Fibroblast of villous mesenchyme (primary cell): Measurements from ENCODE around the gene SPEM1. TPM values are rescaled to one million over a fixed set of nuclear protein-coding genes. Genes with fewer than 3 reads are reported as not detected.
A peak's percentile ranks its signal among the peaks of the same experiment; 100 is the strongest.

Experiments
- DNase-seq: peaks from one replicate; pipeline ENCODE4 v3.0.0-alpha.2; 2010; ENCODE audit warnings: low read depth
- H3K4me3 ChIP-seq: 2 replicates; pipeline ENCODE4 v1.5.1; 2011; ENCODE audit warnings: low read depth, mild to moderate bottlenecking, low read length
- CTCF ChIP-seq: IDR thresholded peaks from 2 replicates; pipeline ENCODE4 v1.5.1; 2012; ENCODE audit warnings: low read depth, mild to moderate bottlenecking, low read length; ENCODE audit not compliant: insufficient read depth
- total RNA-seq: library from RNA; depleted of rRNA; stranded (reverse); fragments of >200 nt; gene quantifications from 2 replicates; pipeline ENCODE4 v1.2.3, GENCODE V29; 2012

Gene SPEM1
- total RNA-seq, 1 donor, result not detected

DNA sequence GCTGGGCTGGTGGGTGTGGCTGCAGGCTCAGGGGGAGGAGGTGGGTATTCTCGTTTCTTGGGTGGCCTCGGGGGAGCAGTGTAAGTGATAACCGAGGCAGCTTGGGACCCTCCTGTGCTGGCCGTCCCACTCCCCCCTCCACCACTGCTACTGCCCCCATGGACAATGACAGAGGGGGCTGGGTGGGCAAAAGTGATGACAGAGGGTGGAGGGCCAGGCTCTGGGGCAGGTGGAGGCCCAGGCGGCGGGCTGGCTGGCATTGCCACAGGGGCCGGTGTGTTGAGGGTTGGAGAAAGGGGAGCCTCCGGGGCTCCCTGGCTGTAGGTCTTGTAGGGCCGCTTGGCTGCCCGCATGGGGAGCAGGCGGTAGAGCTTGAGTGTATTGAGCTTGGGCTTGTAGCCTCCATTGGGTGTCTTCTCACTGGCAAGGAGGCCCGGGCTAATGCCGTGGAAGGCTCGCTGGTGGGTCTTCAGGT, 43.3 kb downstream of the SPEM1 start:
- H3K4me3 ChIP-seq, result no peak overlapping the region
- TF ChIP-seq CTCF, result no peak
- DNase-seq, result no peak

DNA sequence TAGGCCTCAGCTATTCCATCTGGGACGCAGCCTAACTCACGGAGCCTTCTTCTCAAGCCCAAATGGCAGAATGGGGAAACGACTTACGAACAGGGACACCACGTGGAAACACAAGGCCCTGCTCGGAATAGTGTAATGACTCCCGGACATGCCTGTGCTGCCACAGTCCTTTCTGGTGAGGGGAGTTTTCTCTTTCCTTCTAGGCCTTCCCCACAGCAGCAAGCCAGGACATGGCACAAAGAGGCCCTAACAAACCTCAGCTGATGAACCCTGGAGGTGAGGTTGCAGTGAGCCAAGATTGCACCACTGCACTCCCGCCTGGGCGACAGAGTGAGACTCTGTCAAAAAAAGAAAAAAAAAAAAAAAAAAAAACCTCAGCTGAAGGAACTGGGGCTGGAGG, 44.0 kb downstream of the SPEM1 start:
- TF ChIP-seq CTCF, result no peak
- H3K4me3 ChIP-seq, result no peak overlapping the region
- no peak for DNase-seq

DNA sequence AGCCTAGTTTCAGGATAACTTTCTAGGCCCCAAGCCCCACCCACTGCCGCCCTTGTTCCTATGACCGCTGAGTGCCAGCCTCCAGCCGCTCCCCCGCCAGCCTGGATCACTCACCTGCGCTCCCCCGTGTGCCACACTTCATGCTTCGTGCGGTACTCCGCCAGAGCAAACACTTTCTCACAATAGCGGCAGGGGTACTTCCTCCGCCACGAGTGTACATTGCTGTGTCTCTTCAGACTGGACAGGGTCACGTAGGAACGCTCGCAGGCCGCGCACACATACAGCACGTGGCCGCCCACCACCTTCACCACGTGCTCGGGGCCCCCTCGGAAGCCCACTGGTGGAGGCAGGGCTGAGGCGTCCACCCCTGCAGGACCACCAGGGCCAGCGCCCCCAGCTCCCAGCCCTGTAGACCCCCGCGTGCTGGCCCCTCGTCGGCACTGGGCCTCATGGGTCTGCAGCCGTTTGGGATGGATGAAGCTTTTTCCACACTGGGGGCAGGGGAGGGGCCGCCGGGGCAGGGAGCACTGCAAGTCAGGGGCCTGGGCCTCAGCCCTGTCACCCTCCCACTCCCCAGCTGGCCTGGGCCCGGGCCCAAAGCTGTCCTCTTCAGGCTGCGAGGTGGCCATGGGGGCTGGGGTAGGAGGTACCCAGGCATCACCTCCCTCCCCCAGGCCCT, 45.6 kb downstream of the SPEM1 start:
- TF ChIP-seq CTCF, result no peak
- no peak for DNase-seq
- H3K4me3 ChIP-seq, result no peak overlapping the region

GRCh38 chr17:7466318-7466638, 46.2 kb downstream of the SPEM1 start:
- TF ChIP-seq CTCF, result no peak
- DNase-seq, result no peak
- no peak overlapping the region for H3K4me3 ChIP-seq

DNA sequence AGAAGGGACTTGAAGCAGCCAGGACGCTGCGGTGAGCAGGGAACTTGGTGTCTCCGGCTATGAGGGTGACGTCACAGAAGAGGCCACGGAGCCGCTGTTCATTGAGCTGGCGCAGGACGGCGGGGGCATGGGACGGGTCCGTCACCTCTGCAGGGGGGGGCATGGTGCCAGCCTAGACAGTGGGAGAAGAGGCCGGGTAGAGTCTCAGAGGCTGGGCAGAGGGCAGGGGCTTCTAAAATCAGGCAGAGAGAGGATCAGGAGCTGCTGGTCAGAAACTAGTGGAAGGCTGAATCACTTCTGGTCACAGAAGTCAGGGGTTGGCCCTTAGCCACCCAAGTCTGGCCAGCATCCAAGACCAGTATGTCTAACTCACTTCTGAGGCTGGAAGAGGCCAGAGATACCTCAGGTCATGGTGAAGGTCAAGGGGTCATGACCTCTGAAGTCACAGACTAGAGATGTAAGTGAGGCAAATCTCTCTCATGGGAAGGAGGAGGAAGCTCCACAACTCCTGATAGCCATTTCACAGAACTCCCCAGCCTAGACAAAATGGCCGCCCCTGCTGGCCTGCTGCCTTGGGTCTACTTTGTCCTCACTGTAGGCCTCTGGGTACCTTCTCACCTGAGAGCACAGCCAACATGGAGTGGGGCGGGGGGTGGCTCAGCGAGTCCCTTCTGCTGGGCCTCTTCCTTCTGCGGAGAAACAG, 46.7 kb downstream of the SPEM1 start:
- H3K4me3 ChIP-seq, result no peak overlapping the region
- peak; percentile 64 for DNase-seq
- TF ChIP-seq CTCF, result no peak

- no peak for TF ChIP-seq CTCF
- no peak overlapping the region for H3K4me3 ChIP-seq
- no peak for DNase-seq
Observed at GRCh38 chr17:7467498-7467897, 47.4 kb downstream of the SPEM1 start.

GRCh38 chr17:7468290-7468689, 48.2 kb downstream of the SPEM1 start:
- H3K4me3 ChIP-seq, result no peak overlapping the region
- no peak for DNase-seq
- TF ChIP-seq CTCF, result no peak
